GM13976 (cell line): Measurements from ENCODE around the gene SLF2.

Experiments used
- DNase-seq: peaks from one replicate; pipeline ENCODE4 v3.0.0; 2012; ENCODE audit warnings: low spot score
- in situ Hi-C: fragments of 300-500 bp; cut with MboI; formaldehyde crosslinking; loops from one replicate; pipeline ENCODE4 v1.12.0; 2022; ENCODE audit warnings: low sequenced_read_pairs, mixed read lengths, inconsistent platforms; ENCODE audit not compliant: unreplicated experiment
- TF ChIP-seq, protein P1 (sequence below): IDR thresholded peaks from 2 replicates; pipeline ENCODE4 v1.5.1; 2012; ENCODE audit warnings: borderline replicate concordance, mild to moderate bottlenecking; ENCODE audit not compliant: insufficient read depth; ENCODE audit errors: extremely low read depth, missing control alignments, control extremely low read depth

The SLF2 gene

GRCh38 chr10:100982916-100983830 lies 70.4 kb downstream of the SLF2 start:
- DNase-seq = no peak
- TF ChIP-seq, protein P1, sequence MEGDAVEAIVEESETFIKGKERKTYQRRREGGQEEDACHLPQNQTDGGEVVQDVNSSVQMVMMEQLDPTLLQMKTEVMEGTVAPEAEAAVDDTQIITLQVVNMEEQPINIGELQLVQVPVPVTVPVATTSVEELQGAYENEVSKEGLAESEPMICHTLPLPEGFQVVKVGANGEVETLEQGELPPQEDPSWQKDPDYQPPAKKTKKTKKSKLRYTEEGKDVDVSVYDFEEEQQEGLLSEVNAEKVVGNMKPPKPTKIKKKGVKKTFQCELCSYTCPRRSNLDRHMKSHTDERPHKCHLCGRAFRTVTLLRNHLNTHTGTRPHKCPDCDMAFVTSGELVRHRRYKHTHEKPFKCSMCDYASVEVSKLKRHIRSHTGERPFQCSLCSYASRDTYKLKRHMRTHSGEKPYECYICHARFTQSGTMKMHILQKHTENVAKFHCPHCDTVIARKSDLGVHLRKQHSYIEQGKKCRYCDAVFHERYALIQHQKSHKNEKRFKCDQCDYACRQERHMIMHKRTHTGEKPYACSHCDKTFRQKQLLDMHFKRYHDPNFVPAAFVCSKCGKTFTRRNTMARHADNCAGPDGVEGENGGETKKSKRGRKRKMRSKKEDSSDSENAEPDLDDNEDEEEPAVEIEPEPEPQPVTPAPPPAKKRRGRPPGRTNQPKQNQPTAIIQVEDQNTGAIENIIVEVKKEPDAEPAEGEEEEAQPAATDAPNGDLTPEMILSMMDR = no peak
- in situ Hi-C loops = no loop called here

DNA sequence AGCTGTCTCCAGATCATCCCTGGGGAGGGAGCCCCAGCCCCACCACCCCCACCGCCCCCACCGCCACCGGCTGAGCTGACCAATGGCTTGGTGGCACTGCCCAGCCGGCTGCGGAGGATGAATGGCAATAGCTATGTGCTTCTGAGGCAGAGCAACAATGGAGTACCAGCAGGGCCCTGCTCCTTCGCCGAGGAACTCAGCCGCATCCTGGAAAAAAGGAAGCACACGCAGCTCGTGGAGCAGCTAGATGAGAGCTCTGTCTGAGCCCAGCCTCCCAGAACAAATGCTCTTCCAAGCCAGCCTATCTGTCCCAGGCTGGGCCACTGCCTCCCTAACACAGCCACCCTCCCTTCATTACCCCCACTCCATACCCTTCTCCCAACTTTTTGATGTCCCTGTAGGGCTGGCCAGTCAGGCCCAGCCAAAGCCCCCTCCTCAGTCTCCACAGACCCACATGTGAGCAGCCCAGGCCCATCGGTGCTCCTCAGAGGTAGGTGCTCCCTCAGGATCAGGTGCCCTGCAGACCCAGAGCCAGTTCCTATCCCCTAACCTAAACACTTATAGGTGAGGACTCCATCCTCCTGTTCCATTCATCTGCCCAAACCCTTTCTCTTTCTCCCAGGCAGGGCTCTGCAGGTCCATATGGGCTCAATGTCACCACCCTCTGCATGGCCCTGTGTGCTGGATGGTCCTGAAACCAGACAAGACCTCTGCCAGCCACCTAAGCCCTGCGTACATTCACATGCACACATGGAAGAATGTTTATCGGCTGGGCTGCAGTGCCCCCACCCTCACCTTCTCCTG lies 71.3 kb downstream of the SLF2 start:
- DNase-seq = no peak
- in situ Hi-C loops = no loop called here
- TF ChIP-seq, protein P1 = no peak

- TF ChIP-seq, protein P1 = no peak
- no peak for DNase-seq
- in situ Hi-C loops = no loop called here
Observed at GRCh38 chr10:100984672-100985177, 72.0 kb downstream of the SLF2 start.

DNA sequence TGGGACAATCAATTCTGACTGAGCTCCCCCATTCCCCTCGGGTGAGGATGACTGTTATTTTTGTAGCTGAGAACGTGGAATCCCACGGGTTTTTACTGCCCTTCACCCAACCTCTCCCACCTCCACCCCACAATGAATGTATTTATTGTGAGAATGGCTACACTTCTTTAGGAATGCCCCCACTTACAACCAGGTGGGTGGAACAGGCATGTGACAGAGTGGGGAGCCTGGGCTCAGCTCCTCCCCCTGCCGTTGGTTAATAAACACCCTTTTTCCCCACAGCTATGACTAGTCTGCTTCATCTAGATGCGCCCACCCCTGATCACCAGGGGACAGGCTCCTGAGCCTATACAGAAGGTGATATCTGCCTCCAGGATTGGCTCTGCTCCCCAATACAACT lies 72.6 kb downstream of the SLF2 start:
- in situ Hi-C loops = no loop called here
- TF ChIP-seq, protein P1 = no peak
- no peak for DNase-seq

DNA sequence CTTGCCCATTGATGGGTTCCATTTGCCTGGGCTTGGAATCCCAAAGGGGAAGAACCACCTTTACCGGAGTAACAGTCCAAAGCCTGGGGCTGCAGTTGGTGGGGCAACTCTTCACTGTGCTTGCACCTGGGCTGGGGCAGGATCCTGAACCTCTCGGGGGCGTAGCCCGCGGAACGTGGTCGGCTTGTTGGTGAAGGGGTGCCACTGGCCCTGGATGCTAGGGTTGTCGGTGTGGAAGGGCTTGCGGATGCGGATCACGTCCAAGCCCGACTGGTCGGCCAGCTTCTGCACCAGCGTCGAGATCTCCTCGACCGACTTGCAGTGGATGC lies 73.8 kb downstream of the SLF2 start:
- in situ Hi-C loops = no loop called here

More for the DNA sequence above, 73.8 kb downstream of the SLF2 start:
- TF ChIP-seq, protein P1 = no peak
- no peak for DNase-seq
